Mesendoderm (in vitro differentiated cells): Measurements from ENCODE around the gene UQCC2.

Experiments
- DNase-seq: peaks from one replicate; pipeline ENCODE4 v3.0.0; 2013
- H2AK5ac ChIP-seq: 2 replicates; pipeline ENCODE4 v1.6.1; 2013; ENCODE audit warnings: low read length, inconsistent platforms
- H2BK120ac ChIP-seq: 2 replicates; pipeline ENCODE4 v1.6.1; 2013; ENCODE audit warnings: low read depth, mild to moderate bottlenecking, low read length, moderate library complexity, mixed read lengths
- H2BK15ac ChIP-seq: replicated peaks from 2 replicates; pipeline ENCODE4 v1.6.1; 2013; ENCODE audit warnings: low read depth, mild to moderate bottlenecking, moderate library complexity
- H2BK5ac ChIP-seq: 2 replicates; pipeline ENCODE4 v1.6.1; 2013; ENCODE audit warnings: low read length, inconsistent platforms
- H3K18ac ChIP-seq: 2 replicates; pipeline ENCODE4 v1.6.1; 2013; ENCODE audit warnings: mild to moderate bottlenecking, low read length, mixed read lengths
- H3K23ac ChIP-seq: one replicate; pipeline ENCODE4 v1.6.1; 2013; ENCODE audit warnings: low read length
- H3K27ac ChIP-seq: 2 replicates; pipeline ENCODE4 v1.5.1; 2013; ENCODE audit warnings: low read depth, mild to moderate bottlenecking, inconsistent platforms, low read length, moderate library complexity
- H3K27me3 ChIP-seq: 2 replicates; pipeline ENCODE4 v1.6.1; 2013; ENCODE audit warnings: low read length, control low read depth, mild to moderate bottlenecking, inconsistent platforms; ENCODE audit not compliant: insufficient read depth, poor library complexity
- H3K36me3 ChIP-seq: 2 replicates; pipeline ENCODE4 v1.6.1; 2013; ENCODE audit warnings: low read length, inconsistent platforms; ENCODE audit not compliant: control insufficient read depth, insufficient read depth
- H3K4ac ChIP-seq: one replicate; pipeline ENCODE4 v1.6.1; 2013; ENCODE audit warnings: low read depth, mild to moderate bottlenecking, low read length, moderate library complexity
- H3K4me1 ChIP-seq: 2 replicates; pipeline ENCODE4 v1.6.1; 2013; ENCODE audit warnings: low read depth, low read length, inconsistent platforms; ENCODE audit not compliant: control insufficient read depth
- H3K4me2 ChIP-seq: 2 replicates; pipeline ENCODE4 v1.6.1; 2013; ENCODE audit warnings: low read length
- H3K4me3 ChIP-seq: 2 replicates; pipeline ENCODE4 v1.5.1; 2013; ENCODE audit warnings: mild to moderate bottlenecking, low read length
- H3K56ac ChIP-seq: one replicate; pipeline ENCODE4 v1.6.1; 2013; ENCODE audit warnings: low read length
- H3K79me1 ChIP-seq: 2 replicates; pipeline ENCODE4 v1.6.1; 2013; ENCODE audit warnings: low read length, inconsistent platforms
- H3K79me2 ChIP-seq: 2 replicates; pipeline ENCODE4 v1.6.1; 2013; ENCODE audit warnings: mild to moderate bottlenecking, low read length; ENCODE audit not compliant: control insufficient read depth, insufficient read depth
- H3K9ac ChIP-seq: 2 replicates; pipeline ENCODE4 v1.6.1; 2013; ENCODE audit warnings: low read length, inconsistent platforms
- H4K5ac ChIP-seq: one replicate; pipeline ENCODE4 v1.6.1; 2013; ENCODE audit warnings: low read length
- H4K8ac ChIP-seq: one replicate; pipeline ENCODE4 v1.6.1; 2013; ENCODE audit warnings: low read depth, mild to moderate bottlenecking, control low read depth, low read length, moderate library complexity
- WGBS: extraction: QIAGEN DNeasy Blood & Tissue Kit; methylation state at CpG from one replicate; pipeline ENCODE4 v1.1.7; 2013; ENCODE audit warnings: low lambda C conversion rate, missing lambda C conversion rate; ENCODE audit not compliant: insufficient coverage; ENCODE audit errors: extremely low coverage; 5-methylcytosine and 5-hydroxymethylcytosine counted together

UQCC2 gene

DNA sequence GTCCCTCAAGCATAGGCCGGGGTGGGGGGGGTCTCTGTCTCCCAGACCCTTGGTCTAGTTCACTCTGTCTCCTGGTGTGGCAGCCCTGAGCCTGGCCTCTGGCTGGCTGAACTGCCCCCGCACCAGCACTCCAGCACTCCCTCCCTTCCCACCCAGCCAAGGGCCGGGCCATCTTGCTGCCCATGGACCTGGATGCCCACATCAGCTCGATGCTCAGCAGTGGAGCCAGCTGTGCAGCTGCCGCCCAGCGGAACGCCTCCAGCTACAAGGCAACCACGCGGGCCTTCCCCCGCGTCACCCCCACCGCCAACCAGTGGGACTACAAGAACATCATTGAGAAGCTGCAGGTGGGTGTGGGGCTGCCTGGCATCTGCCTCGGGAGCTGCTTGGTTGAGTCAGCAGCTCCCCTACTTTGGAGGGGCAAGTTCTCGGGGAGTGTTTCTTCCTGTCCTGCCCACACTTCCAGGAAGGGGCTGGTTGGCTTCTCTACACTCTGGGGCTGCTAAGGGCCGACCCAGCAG lies 28.4 kb downstream of the UQCC2 start:
- no peak overlapping the region for H4K8ac ChIP-seq
- no peak overlapping the region for H2BK15ac ChIP-seq
- no peak overlapping the region for H3K9ac ChIP-seq
- H2BK5ac ChIP-seq, result no peak overlapping the region
- no peak overlapping the region for H2BK120ac ChIP-seq
- no peak for DNase-seq
- no peak overlapping the region for H3K4me3 ChIP-seq
- H3K4ac ChIP-seq, result no peak overlapping the region
- no peak overlapping the region for H3K23ac ChIP-seq
- no peak overlapping the region for H3K4me2 ChIP-seq
- no peaks in the 10 kb centered on the region for H3K4me1 ChIP-seq
- H4K5ac ChIP-seq, result no peak overlapping the region
- H3K36me3 ChIP-seq, result peaks cover 1% of the 10 kb centered on the region
- H3K56ac ChIP-seq, result no peak overlapping the region
- no peaks in the 10 kb centered on the region for H3K79me2 ChIP-seq
- no peaks in the 10 kb centered on the region for H3K79me1 ChIP-seq
- H3K18ac ChIP-seq, result no peak overlapping the region
- H3K27ac ChIP-seq, result no peak overlapping the region
- no peaks in the 10 kb centered on the region for H3K27me3 ChIP-seq
- no CpG with 5 or more reads among the region's 15 CpGs for WGBS
- H2AK5ac ChIP-seq, result no peak overlapping the region

DNA sequence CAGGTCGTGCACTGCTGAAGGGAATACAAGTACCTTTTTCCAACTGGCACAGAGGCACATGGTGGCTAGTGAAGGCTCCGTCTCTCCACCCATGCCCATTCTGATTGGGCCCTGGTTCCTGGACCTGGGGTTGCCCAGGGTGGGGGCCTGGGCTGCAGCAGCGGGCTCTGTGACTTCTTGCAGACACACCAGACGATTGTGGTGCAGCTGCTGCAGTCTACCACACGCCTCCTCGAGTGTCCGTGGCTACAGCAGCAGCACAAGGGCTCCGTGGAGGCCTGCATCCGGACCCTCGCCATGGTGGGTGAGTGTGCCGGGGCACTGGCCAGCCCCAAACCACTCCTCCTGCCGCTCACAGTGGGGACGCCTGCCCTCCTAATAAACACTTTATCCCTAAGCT lies 29.2 kb downstream of the UQCC2 start:
- WGBS, result no CpG with 5 or more reads among the region's 13 CpGs
- Histone ChIP-seq H2AK5ac (no peak overlapping the region), H3K4ac (no peak overlapping the region), H3K18ac (no peak overlapping the region), H3K4me3 (no peak overlapping the region), H2BK5ac (no peak overlapping the region), H3K27me3 (no peaks in the 10 kb centered on the region), H3K4me2 (no peak overlapping the region), H3K36me3 (peaks cover 1% of the 10 kb centered on the region), H3K23ac (no peak overlapping the region), H2BK15ac (no peak overlapping the region), H2BK120ac (no peak overlapping the region), H3K27ac (no peak overlapping the region), H3K56ac (no peak overlapping the region), H4K8ac (no peak overlapping the region), H3K79me2 (no peaks in the 10 kb centered on the region), H3K4me1 (no peaks in the 10 kb centered on the region), H4K5ac (no peak overlapping the region), H3K9ac (no peak overlapping the region), H3K79me1 (no peaks in the 10 kb centered on the region)
- DNase-seq, result no peak

DNA sequence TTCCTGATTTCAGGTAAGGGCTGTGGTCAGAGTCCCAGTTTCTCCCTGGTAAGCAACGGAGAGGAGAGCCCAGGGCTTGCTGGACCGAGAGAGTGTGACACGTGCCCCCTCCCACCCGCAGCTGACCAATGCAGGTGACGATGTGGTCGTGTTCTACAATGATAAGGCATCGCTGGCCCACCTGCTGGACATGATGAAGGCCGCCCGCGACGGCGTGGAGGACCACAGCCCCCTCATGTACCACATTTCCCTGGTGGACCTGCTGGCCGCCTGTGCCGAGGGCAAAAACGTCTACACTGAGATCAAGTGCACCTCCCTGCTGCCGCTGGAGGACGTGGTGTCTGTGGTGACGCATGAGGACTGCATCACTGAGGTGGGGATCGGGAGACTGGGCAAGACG lies 31.7 kb downstream of the UQCC2 start:
- H3K27ac ChIP-seq, result no peak overlapping the region
- H3K27me3 ChIP-seq, result no peaks in the 10 kb centered on the region
- H2BK15ac ChIP-seq, result no peak overlapping the region
- H3K4me2 ChIP-seq, result no peak overlapping the region
- H2AK5ac ChIP-seq, result no peak overlapping the region
- no peak overlapping the region for H3K23ac ChIP-seq
- H2BK120ac ChIP-seq, result no peak overlapping the region
- peaks cover 1% of the 10 kb centered on the region for H3K36me3 ChIP-seq
- H3K4me1 ChIP-seq, result no peaks in the 10 kb centered on the region
- no peak overlapping the region for H2BK5ac ChIP-seq
- H3K4ac ChIP-seq, result no peak overlapping the region
- no peak overlapping the region for H3K18ac ChIP-seq
- H4K5ac ChIP-seq, result no peak overlapping the region
- DNase-seq, result no peak
- no peak overlapping the region for H3K4me3 ChIP-seq
- no peak overlapping the region for H4K8ac ChIP-seq
- H3K9ac ChIP-seq, result no peak overlapping the region
- no peaks in the 10 kb centered on the region for H3K79me1 ChIP-seq
- WGBS, result no CpG with 5 or more reads among the region's 20 CpGs
- H3K79me2 ChIP-seq, result no peaks in the 10 kb centered on the region
- no peak overlapping the region for H3K56ac ChIP-seq

DNA sequence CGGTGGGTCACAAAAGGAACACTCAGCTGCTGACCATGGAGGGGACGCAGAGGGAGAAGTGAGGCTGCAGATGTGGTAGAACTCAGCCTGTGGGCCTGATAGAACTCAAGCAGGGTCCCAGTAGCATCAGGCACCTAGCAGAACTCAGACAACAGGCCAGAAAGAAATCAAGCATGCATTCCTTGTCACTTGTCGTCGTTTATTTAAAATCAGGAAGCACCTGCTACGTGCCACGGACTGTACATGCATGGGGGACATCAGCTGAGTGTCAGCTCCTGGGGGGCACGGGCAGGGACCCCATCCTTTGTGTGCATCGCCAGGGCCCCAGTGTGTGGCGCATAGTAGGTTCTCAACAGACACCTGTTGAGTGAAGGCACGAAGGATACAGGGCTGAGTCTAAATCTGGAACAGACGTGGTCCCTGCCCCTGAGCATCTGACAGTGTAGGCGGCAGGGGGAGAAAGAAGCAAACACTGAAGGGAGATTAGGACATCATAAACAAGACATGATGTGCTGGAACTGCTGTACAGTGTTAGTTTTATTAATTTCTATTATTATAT lies 32.5 kb downstream of the UQCC2 start:
- no peak overlapping the region for H3K4ac ChIP-seq
- H3K4me1 ChIP-seq, result no peaks in the 10 kb centered on the region
- H4K8ac ChIP-seq, result no peak overlapping the region
- no peaks in the 10 kb centered on the region for H3K79me1 ChIP-seq
- no peak overlapping the region for H3K23ac ChIP-seq
- WGBS, result no CpG with 5 or more reads among the region's 12 CpGs
- no peak overlapping the region for H3K56ac ChIP-seq
- H4K5ac ChIP-seq, result no peak overlapping the region
- no peaks in the 10 kb centered on the region for H3K36me3 ChIP-seq
- no peak overlapping the region for H3K27ac ChIP-seq
- H2AK5ac ChIP-seq, result no peak overlapping the region
- no peak for DNase-seq
- H3K27me3 ChIP-seq, result no peaks in the 10 kb centered on the region
- H2BK5ac ChIP-seq, result no peak overlapping the region
- no peak overlapping the region for H3K9ac ChIP-seq
- no peak overlapping the region for H3K4me2 ChIP-seq
- no peak overlapping the region for H2BK15ac ChIP-seq
- no peak overlapping the region for H2BK120ac ChIP-seq
- H3K79me2 ChIP-seq, result no peaks in the 10 kb centered on the region
- no peak overlapping the region for H3K4me3 ChIP-seq
- no peak overlapping the region for H3K18ac ChIP-seq

DNA sequence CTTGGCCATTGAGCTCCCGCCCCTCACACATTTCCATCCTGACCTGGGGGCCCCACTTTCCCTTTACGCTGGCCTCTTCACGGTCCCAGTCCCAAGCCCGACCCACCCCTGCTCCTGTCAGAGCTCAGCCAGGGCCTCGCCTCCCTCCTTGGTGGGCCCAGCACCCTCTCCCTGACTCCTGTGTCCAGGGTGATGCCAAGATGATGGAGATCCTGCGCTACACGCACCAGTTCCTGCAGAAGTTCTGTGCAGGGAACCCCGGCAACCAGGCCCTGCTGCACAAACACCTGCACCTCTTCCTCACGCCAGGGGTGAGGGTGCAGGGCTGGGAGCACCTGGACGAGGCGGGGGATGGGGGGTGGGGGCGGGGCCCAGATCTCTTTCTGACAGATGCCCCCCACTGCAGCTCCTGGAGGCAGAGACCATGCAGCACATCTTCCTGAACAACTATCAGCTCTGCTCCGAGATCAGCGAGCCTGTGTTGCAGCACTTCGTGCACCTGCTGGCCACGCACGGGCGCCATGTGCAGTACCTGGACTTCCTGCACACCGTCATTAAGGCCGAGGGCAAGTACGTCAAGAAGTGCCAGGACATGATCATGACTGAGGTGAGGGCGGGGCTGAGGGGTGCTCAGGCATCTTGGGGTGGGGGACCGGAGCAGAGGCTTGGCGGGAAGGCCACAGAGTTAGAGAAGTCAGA lies 33.1 kb downstream of the UQCC2 start:
- WGBS, result no CpG with 5 or more reads among the region's 24 CpGs

More for the DNA sequence above, 33.1 kb downstream of the UQCC2 start:
- Histone ChIP-seq H3K79me2 (no peaks in the 10 kb centered on the region), H2BK15ac (no peak overlapping the region), H2BK5ac (no peak overlapping the region), H3K36me3 (no peaks in the 10 kb centered on the region), H3K4me2 (no peak overlapping the region), H3K18ac (no peak overlapping the region), H3K4ac (no peak overlapping the region), H2BK120ac (no peak overlapping the region), H3K27me3 (no peaks in the 10 kb centered on the region), H3K27ac (no peak overlapping the region), H3K23ac (no peak overlapping the region), H3K9ac (no peak overlapping the region), H3K4me3 (no peak overlapping the region), H3K56ac (no peak overlapping the region), H3K79me1 (no peaks in the 10 kb centered on the region), H2AK5ac (no peak overlapping the region), H3K4me1 (no peaks in the 10 kb centered on the region), H4K8ac (no peak overlapping the region), H4K5ac (no peak overlapping the region)
- DNase-seq, result no peak
